T-helper 1 cell (primary cell): ENCODE measurements around the gene PHF1.
A peak's percentile ranks its signal among the peaks of the same experiment; 100 is the strongest.
"Not testable (repeated sequence)": the region's sequence is repeated elsewhere in the genome, so short reads cannot be mapped to it uniquely, and the experiment has no call there.

Source experiments
- DNase-seq, 5 donors: peaks; one replicate each; pipeline ENCODE4 v3.0.0-alpha.2; 2012 to 2020
- total RNA-seq, 4 donors: gene quantifications; one replicate each; lab custom pipeline; 2026; lab: John Stamatoyannopoulos, UW

Gene PHF1
- total RNA-seq, result 315 to 445 (median 385) reads per million in 4 donors

GRCh38 chr6:33410711-33411631 lies at the start of gene PHF1:
PHF1 (plus strand) TSS chr6:33411014; CDS start chr6:33412264, 1,250 bp downstream.
- DNase-seq, result no peak

- DNase-seq, result not testable (repeated sequence)
Measured at GRCh38 chr6:33363486-33363885, 47.3 kb upstream of the PHF1 start.

- not testable (repeated sequence) for DNase-seq
Measured at GRCh38 chr6:33364475-33365205, 46.2 kb upstream of the PHF1 start.

- DNase-seq, result not testable (repeated sequence)
Measured at GRCh38 chr6:33365206-33365971, 45.4 kb upstream of the PHF1 start.

GRCh38 chr6:33367009-33367714 lies 43.7 kb upstream of the PHF1 start:
- no peak for DNase-seq

GRCh38 chr6:33367715-33368025 lies 43.1 kb upstream of the PHF1 start:
- DNase-seq, result not testable (repeated sequence)

GRCh38 chr6:33371901-33372300 lies 38.9 kb upstream of the PHF1 start:
- not testable (repeated sequence) for DNase-seq

GRCh38 chr6:33372526-33373123 lies 38.2 kb upstream of the PHF1 start:
- DNase-seq, result no peak

GRCh38 chr6:33373960-33374910 lies 36.6 kb upstream of the PHF1 start:
- DNase-seq, result no peak

- no peak for DNase-seq
Measured at GRCh38 chr6:33375143-33375671, 35.6 kb upstream of the PHF1 start.

GRCh38 chr6:33377171-33377570 lies 33.6 kb upstream of the PHF1 start:
- DNase-seq, result no peak

GRCh38 chr6:33379184-33379583 lies 31.6 kb upstream of the PHF1 start:
- not testable (repeated sequence) for DNase-seq

GRCh38 chr6:33380272-33380981 lies 30.4 kb upstream of the PHF1 start:
- no peak for DNase-seq

GRCh38 chr6:33383427-33384185 lies 27.2 kb upstream of the PHF1 start:
- no peak for DNase-seq

GRCh38 chr6:33384581-33385020 lies 26.2 kb upstream of the PHF1 start:
- DNase-seq, result no peak

GRCh38 chr6:33390173-33390572 lies 20.6 kb upstream of the PHF1 start:
- no peak for DNase-seq

GRCh38 chr6:33390767-33391277 lies 20.0 kb upstream of the PHF1 start:
- DNase-seq, result no peak

GRCh38 chr6:33391278-33391921 lies 19.4 kb upstream of the PHF1 start, which contains the start of gene KIFC1:
KIFC1 (plus strand) TSS chr6:33391823; CDS start chr6:33391986, 163 bp downstream.
- DNase-seq, result peak; percentile 98 to 100 (median 99)
